AG09319 (cell line): ENCODE measurements around the gene AAGAB.
"Not testable (repeated sequence)": the region's sequence is repeated elsewhere in the genome, so short reads cannot be mapped to it uniquely, and the experiment has no call there.

Experiments used
- DNase-seq: peaks from one replicate; pipeline ENCODE4 v3.0.0-alpha.2; 2010; ENCODE audit warnings: low read depth; ENCODE audit errors: extremely low read depth
- CTCF ChIP-seq: IDR thresholded peaks from 2 replicates; pipeline ENCODE4 v1.5.1; 2011; ENCODE audit warnings: low read depth, mild to moderate bottlenecking, inconsistent platforms, low read length, moderate library complexity

AAGAB gene

DNA sequence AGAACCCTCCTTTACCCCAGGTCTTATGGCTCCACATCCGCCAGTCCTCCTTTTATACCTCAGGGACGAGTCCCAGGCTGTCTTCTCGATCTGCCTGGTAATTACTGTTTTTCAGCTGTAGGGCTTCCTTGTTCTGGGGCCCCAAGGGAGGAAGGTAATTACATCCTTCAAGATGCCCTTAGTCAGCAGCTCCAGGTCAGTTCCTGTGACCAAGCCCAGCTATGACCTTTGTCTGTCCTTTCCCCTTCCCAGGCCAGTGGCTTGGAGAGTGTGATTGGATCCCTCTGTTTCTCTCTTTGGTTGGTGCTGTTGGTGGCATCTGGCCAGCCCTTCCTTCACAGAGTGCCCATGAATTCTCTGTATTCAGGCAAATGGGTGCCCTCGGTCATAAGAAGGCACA is 92.6 kb downstream of the AAGAB start:
- TF ChIP-seq CTCF: no peak
- DNase-seq: no peak

DNA sequence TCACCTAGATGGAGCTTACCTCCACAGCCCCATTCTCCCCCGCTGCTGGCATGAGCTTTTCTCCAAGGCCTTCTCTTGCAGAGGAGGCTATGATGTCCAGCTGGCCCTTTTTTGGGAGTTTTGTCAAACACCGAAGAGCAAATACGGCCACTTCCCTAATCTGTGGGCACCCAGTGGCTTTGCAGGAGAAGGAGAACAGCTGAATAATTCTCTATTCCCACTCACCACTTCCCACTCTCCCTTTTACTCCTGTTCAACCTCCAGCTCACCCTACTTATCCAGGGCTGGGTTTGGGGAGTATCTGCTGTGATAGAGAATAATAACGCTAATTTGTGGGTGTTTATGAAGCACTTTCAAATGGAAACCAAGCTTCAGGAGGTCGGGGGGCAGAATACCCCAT is 93.0 kb downstream of the AAGAB start:
- DNase-seq: no peak
- TF ChIP-seq CTCF: no peak

DNA sequence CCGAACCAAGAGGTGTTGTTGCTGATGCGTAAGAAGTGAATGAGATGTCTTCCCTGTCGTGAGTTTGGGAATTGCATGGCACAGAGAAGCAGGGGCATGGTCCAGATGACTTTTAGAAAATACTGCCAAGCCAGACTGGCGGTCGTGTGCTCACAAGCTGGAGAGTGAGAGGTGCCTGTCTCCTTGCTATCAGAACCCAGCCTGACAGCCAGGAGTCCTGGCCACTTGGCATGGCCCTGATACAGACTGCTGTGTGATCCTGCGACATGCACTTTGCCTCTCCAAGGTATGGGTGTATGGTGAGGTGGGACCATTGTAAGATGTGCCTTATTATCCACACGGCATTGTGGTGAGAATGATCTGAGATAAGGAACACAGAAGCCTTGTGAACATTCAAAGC is 96.1 kb downstream of the AAGAB start:
- no peak for TF ChIP-seq CTCF
- DNase-seq: no peak

DNA sequence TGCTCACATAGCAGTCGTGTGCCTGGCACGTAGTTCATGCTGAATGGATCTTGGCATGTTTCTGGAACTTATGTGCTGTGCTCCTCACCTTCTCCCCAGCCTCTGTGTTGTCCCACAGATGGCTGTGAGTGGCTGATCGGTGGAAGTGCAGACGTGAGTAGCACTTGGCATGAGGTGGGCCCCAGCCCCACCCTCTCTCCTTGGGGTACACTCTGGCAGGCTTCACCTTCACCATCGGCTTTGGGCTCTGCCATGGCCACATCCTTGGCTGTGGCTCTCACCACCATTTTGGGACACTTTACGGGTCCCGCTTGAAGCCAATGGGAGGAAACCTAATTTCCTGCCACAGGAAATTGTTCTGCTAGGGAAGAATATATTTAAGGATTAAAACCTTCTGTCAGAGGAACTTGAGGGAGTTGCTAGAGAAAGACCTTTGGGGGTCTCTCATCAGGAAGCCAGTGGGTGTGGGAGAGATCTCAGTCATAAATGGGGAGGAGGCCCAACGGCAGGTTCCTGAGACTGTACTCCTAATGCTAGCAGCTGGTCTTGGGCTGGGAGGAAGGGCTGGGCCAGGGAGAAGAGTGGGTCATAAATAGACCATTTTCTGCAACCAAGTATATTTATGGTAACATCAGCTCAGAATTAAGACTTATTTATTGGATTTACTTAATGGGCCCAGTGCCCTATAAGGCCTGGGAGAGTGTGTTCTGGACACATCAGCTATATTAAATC is 96.8 kb downstream of the AAGAB start:
- no peak for TF ChIP-seq CTCF
- no peak for DNase-seq

- no peak for TF ChIP-seq CTCF
- no peak for DNase-seq
These were observed 97.6 kb downstream of the AAGAB start for GRCh38 chr15:67156834-67157233.

DNA sequence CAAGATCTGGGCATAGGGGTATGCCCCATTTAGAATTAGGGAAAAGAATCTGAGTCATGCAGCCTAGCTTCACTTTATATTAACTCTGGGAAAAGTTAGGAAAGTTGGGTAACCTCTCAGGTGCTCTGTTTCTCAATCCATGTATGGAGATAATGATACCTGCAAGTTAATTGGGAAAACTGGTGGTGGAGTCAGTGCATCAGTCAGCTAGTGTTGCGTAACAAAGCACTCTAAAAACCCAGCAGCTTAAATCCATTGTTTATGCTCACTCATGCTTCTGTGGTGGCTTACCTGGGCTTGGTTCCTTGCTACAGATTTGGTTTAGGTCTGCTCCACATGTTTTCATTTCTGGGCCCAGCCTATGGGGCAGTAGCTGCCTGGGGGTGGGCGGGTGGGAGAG is 98.0 kb downstream of the AAGAB start:
- TF ChIP-seq CTCF: no peak
- DNase-seq: no peak

- DNase-seq: no peak
These were observed 100.2 kb downstream of the AAGAB start for GRCh38 chr15:67154249-67154648.

GRCh38 chr15:67153044-67153443 is 101.4 kb downstream of the AAGAB start:
- DNase-seq: not testable (repeated sequence)

More at GRCh38 chr15:67154249-67154648, 100.2 kb downstream of the AAGAB start:
- TF ChIP-seq CTCF: no peak
